GM23338 (cell line): ENCODE measurements around the gene GPR152. TPM values are rescaled to one million over a fixed set of nuclear protein-coding genes. Genes with fewer than 3 reads are reported as not detected.

ENCODE experiments used
- ATAC-seq: fragments of 200-7000 bp; cut with Tn5 transposase; 3 replicates; pipeline ENCODE4 v1.9.1; 2020
- DNase-seq: peaks from one replicate; pipeline ENCODE4 v3.0.0-alpha.2; 2015; ENCODE audit warnings: low spot score
- H2AFZ ChIP-seq: fragments of 200-600 bp; sonication (generic); 2 replicates; pipeline ENCODE4 v1.8.0; 2016; ENCODE audit warnings: antibody characterized with exemption, mild to moderate bottlenecking, moderate library complexity
- H3F3A ChIP-seq: fragments of 200-600 bp; sonication (generic); replicated peaks from 2 replicates; pipeline ENCODE4 v1.8.0; 2017; ENCODE audit warnings: antibody characterized with exemption, mixed run types, low read depth
- H3K27ac ChIP-seq: fragments of 200-600 bp; sonication (generic); 2 replicates; pipeline ENCODE4 v1.6.1; 2016; ENCODE audit warnings: low read depth
- H3K27me3 ChIP-seq: fragments of 200-600 bp; sonication (generic); 2 replicates; pipeline ENCODE4 v1.8.0; 2016; ENCODE audit warnings: mild to moderate bottlenecking, mixed run types, moderate library complexity; ENCODE audit not compliant: insufficient read depth
- H3K36me3 ChIP-seq: fragments of 200-600 bp; sonication (generic); 2 replicates; pipeline ENCODE4 v1.8.0; 2016; ENCODE audit warnings: mild to moderate bottlenecking; ENCODE audit not compliant: insufficient read depth
- H3K4me1 ChIP-seq: fragments of 200-600 bp; sonication (generic); 2 replicates; pipeline ENCODE4 v1.8.0; 2016; ENCODE audit warnings: mild to moderate bottlenecking, moderate library complexity; ENCODE audit not compliant: insufficient read depth
- H3K4me2 ChIP-seq: fragments of 200-600 bp; sonication (generic); 2 replicates; pipeline ENCODE4 v1.7.1; 2017; ENCODE audit warnings: mixed run types
- H3K4me3 ChIP-seq: fragments of 200-600 bp; sonication (generic); 2 replicates; pipeline ENCODE4 v1.6.1; 2016; ENCODE audit warnings: mixed run types
- H3K79me2 ChIP-seq: fragments of 200-600 bp; sonication (generic); replicated peaks from 2 replicates; pipeline ENCODE4 v1.8.0; 2017; ENCODE audit warnings: mild to moderate bottlenecking; ENCODE audit not compliant: insufficient read depth
- H3K9me2 ChIP-seq: fragments of 200-600 bp; sonication (generic); 2 replicates; pipeline ENCODE4 v1.8.0; 2017; ENCODE audit not compliant: insufficient read depth
- H4K20me1 ChIP-seq: fragments of 200-600 bp; sonication (generic); replicated peaks from 2 replicates; pipeline ENCODE4 v1.8.0; 2017; ENCODE audit warnings: mild to moderate bottlenecking; ENCODE audit not compliant: insufficient read depth
- H3K27ac Mint-ChIP-seq: 2 replicates; pipeline ENCODE4 v1.8.0; 2020; ENCODE audit warnings: inconsistent platforms, mild to moderate bottlenecking, moderate library complexity, mixed read lengths
- H3K27me3 Mint-ChIP-seq: 3 replicates; pipeline ENCODE4 v1.8.0; 2022; ENCODE audit warnings: low read depth, mild to moderate bottlenecking, moderate library complexity, mixed read lengths, inconsistent platforms; ENCODE audit not compliant: insufficient read depth, poor library complexity
- H3K36me3 Mint-ChIP-seq: 3 replicates; pipeline ENCODE4 v1.8.0; 2021; ENCODE audit warnings: low read depth, mild to moderate bottlenecking, inconsistent platforms, moderate library complexity, mixed read lengths
- H3K4me1 Mint-ChIP-seq: 3 replicates; pipeline ENCODE4 v1.8.0; 2020; ENCODE audit warnings: mild to moderate bottlenecking, inconsistent platforms, mixed read lengths
- H3K4me3 Mint-ChIP-seq: 3 replicates; pipeline ENCODE4 v1.8.0; 2021; ENCODE audit warnings: moderate library complexity, mild to moderate bottlenecking, inconsistent platforms, mixed read lengths
- H3K9me3 Mint-ChIP-seq: 3 replicates; pipeline ENCODE4 v1.8.0; 2020; ENCODE audit warnings: moderate library complexity, mild to moderate bottlenecking, inconsistent platforms, mixed read lengths
- CREB1 ChIP-seq: fragments of 250-450 bp; sonication (Bioruptor Pico); IDR thresholded peaks from 2 replicates; pipeline ENCODE4 v1.5.0; 2020; ENCODE audit warnings: low read depth, mild to moderate bottlenecking, moderate library complexity
- EZH2 ChIP-seq: fragments of 200-600 bp; sonication (generic); IDR thresholded peaks from one replicate; pipeline ENCODE4 v1.8.0; 2017; ENCODE audit warnings: antibody characterized with exemption, mild to moderate bottlenecking, low read depth; ENCODE audit not compliant: unreplicated experiment
- EZH2phosphoT487 ChIP-seq: fragments of 200-600 bp; sonication (generic); IDR thresholded peaks from one replicate; pipeline ENCODE4 v1.8.1; 2018; ENCODE audit warnings: antibody characterized with exemption; ENCODE audit not compliant: unreplicated experiment
- NANOG ChIP-seq: IDR thresholded peaks from 2 replicates; pipeline ENCODE4 v1.6.1; 2016; ENCODE audit warnings: antibody characterized with exemption, borderline replicate concordance
- POLR2AphosphoS5 ChIP-seq: IDR thresholded peaks from 2 replicates; pipeline ENCODE4 v1.6.1; 2016; ENCODE audit warnings: antibody characterized with exemption, low read depth
- STAT1 ChIP-seq: IDR thresholded peaks from one replicate; pipeline ENCODE4 v1.6.1; 2016; ENCODE audit warnings: antibody characterized with exemption; ENCODE audit not compliant: unreplicated experiment
- ZNF114 ChIP-seq: fragments of 250-450 bp; sonication (Bioruptor Pico); IDR thresholded peaks from 2 replicates; pipeline ENCODE4 v1.5.0; 2020; ENCODE audit warnings: mild to moderate bottlenecking, moderate library complexity
- polyA plus RNA-seq: library from polyadenylated mRNA; unstranded; fragments of >200 nt; fragmentation: Nextera tagmentation; extraction: Ambion mirVana; gene quantifications from 2 replicates; pipeline ENCODE4 v1.2.1, GENCODE V29; 2016
- total RNA-seq: library from RNA; depleted of rRNA; stranded (reverse); fragments of >200 nt; shearing (Covaris generic); gene quantifications from 2 replicates; pipeline ENCODE4 v1.2.3, GENCODE V29; 2014
- TF ChIP-seq, protein P1 (sequence below), 2 experiments: fragments of 200-600 bp in 1 of 2; sonication (generic) in 1 of 2; conservative IDR thresholded peaks; 2 replicates each; pipeline versions ENCODE4 v1.5.1 to v1.6.1; 2016 to 2017; ENCODE audit warnings: antibody characterized with exemption in 2 of 2, low read depth in 2 of 2, mild to moderate bottlenecking in 2 of 2, moderate library complexity in 1 of 2
- TF ChIP-seq, protein P2 (sequence below): IDR thresholded peaks from 2 replicates; pipeline ENCODE4 v1.6.1; 2016; ENCODE audit warnings: antibody characterized with exemption
- TF ChIP-seq, protein P3 (sequence below): IDR thresholded peaks from one replicate; pipeline ENCODE4 v1.6.1; 2018; ENCODE audit warnings: antibody characterized with exemption; ENCODE audit not compliant: unreplicated experiment

Gene GPR152
- total and polyA plus RNA-seq, 2 experiments from 2014 or later: not detected

DNA sequence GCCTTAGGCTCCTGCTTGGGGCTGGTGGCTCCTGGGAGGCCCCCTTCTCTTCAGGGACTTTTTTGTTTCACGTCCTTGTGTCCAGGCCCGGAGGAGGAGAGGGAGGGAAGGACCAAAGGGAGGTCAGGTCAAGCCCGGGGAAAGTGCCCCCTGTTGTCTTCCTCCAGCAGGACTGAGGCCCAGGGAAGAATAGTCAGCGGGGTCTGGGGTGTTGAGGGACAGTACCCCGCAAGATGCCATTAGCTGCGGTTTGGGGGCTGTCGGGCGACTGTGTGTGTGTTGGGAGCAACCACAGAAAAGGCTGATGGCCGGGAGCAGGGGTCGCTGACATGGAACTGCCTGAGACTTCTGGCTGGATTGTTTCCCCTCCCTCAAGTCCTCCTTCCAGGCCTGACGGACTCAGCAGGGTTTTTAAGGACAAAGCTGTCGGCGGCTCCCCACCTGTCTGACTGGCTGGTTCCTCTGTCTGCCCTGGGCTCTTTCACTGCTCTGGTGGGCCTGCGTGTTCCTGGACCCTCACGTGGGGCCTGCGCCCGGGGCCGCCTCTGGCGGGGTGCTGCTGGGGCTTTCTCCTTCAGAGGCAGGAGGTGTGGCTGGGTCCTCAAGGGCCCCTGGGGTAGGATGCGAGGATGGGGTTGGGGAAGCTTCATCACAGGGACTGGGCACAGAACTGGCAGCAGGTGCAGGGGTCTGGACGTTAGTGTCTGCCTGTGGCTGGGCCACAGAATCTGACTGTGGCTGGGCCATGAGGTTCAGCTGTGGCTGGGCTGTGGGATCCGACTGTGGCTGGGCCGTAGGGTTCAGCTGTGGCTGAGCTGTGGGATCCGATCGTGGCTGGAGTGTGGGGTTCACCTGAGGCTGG lies 1.5 kb downstream of the GPR152 start:
- no peaks in the 10 kb centered on the region for H3K79me2 ChIP-seq
- H4K20me1 ChIP-seq: no peaks in the 10 kb centered on the region
- no peak overlapping the region for H2AFZ ChIP-seq
- no peaks in the 10 kb centered on the region for H3K4me1 Mint-ChIP-seq
- no peak overlapping the region for H3K27ac ChIP-seq
- no peak overlapping the region for H3K4me3 ChIP-seq
- DNase-seq: no peak
- H3K27me3 ChIP-seq: no peaks in the 10 kb centered on the region
- no peak overlapping the region for H3K4me2 ChIP-seq
- no peaks in the 10 kb centered on the region for H3K36me3 ChIP-seq
- TF ChIP-seq NANOG (no peak), ZNF114 (CRISPR knock-in tag) (no peak), EZH2 (no peak), POLR2AphosphoS5 (no peak), EZH2phosphoT487 (no peak), STAT1 (no peak), CREB1 (CRISPR knock-in tag) (no peak)
- TF ChIP-seq, protein P1, sequence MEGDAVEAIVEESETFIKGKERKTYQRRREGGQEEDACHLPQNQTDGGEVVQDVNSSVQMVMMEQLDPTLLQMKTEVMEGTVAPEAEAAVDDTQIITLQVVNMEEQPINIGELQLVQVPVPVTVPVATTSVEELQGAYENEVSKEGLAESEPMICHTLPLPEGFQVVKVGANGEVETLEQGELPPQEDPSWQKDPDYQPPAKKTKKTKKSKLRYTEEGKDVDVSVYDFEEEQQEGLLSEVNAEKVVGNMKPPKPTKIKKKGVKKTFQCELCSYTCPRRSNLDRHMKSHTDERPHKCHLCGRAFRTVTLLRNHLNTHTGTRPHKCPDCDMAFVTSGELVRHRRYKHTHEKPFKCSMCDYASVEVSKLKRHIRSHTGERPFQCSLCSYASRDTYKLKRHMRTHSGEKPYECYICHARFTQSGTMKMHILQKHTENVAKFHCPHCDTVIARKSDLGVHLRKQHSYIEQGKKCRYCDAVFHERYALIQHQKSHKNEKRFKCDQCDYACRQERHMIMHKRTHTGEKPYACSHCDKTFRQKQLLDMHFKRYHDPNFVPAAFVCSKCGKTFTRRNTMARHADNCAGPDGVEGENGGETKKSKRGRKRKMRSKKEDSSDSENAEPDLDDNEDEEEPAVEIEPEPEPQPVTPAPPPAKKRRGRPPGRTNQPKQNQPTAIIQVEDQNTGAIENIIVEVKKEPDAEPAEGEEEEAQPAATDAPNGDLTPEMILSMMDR (conservative IDR thresholded peaks at IDR 0.05; ENCODE audit: low read depth in 2 of 2): no peak
- TF ChIP-seq, protein P2, sequence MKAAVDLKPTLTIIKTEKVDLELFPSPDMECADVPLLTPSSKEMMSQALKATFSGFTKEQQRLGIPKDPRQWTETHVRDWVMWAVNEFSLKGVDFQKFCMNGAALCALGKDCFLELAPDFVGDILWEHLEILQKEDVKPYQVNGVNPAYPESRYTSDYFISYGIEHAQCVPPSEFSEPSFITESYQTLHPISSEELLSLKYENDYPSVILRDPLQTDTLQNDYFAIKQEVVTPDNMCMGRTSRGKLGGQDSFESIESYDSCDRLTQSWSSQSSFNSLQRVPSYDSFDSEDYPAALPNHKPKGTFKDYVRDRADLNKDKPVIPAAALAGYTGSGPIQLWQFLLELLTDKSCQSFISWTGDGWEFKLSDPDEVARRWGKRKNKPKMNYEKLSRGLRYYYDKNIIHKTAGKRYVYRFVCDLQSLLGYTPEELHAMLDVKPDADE: no peak
- no peak for ATAC-seq
- peaks cover 16% of the 10 kb centered on the region for H3K27me3 Mint-ChIP-seq
- no peaks in the 10 kb centered on the region for H3K9me3 Mint-ChIP-seq
- no peaks in the 10 kb centered on the region for H3K36me3 Mint-ChIP-seq
- H3F3A ChIP-seq: no peaks in the 10 kb centered on the region
- no peak overlapping the region for H3K27ac Mint-ChIP-seq
- no peaks in the 10 kb centered on the region for H3K9me2 ChIP-seq
- H3K4me3 Mint-ChIP-seq: no peak overlapping the region
- no peaks in the 10 kb centered on the region for H3K4me1 ChIP-seq

DNA sequence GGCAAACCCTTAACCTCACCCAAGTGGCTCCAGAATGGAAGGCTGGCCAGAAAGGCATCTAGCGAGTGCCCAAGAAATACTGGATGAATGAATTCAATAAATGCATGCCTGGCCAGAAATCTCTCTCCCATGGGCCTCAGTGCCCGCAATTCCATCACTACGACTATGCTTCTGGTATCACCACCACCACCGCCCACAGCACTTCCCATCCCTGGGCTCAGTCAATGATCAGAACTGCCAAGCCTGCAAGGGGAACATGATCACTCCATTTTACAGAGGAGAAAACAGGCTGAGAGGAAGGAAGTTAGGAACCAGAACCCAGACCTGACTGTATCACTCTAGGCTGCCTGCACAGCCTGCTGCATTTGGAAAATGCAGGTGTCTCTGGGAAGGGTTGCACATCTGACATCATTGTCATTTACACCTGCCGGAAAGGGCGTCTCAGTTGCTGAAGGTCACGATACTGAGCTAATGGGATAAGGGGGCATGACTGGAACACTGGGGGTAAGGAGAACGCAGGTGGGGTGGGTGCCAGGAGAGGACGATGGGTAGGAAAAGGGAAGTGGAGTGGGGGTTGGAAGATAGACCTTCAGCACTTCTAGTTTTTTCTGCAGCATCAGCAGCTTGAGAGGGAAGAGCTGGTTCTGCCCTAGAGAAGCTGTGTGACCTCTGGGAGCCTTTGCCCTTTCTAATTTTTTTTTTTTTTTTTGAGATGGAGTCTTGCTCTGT lies 3.2 kb downstream of the GPR152 start:
- H3K9me3 Mint-ChIP-seq: no peaks in the 10 kb centered on the region
- H3K4me1 ChIP-seq: 0 out of 2 replicates have a peak, but pooled peaks cover under 1% of the 10 kb centered on the region
- no peaks in the 10 kb centered on the region for H4K20me1 ChIP-seq
- no peaks in the 10 kb centered on the region for H3K36me3 Mint-ChIP-seq
- no peaks in the 10 kb centered on the region for H3K79me2 ChIP-seq
- no peak overlapping the region for H2AFZ ChIP-seq
- no peak overlapping the region for H3K4me2 ChIP-seq
- H3K27me3 Mint-ChIP-seq: peaks cover 20% of the 10 kb centered on the region
- H3K27me3 ChIP-seq: no peaks in the 10 kb centered on the region
- TF ChIP-seq, protein P1 (conservative IDR thresholded peaks at IDR 0.05; ENCODE audit: low read depth in 2 of 2): no peak
- TF ChIP-seq, protein P2: no peak
- TF ChIP-seq EZH2 (no peak), ZNF114 (CRISPR knock-in tag) (no peak)
- TF ChIP-seq, protein P3, sequence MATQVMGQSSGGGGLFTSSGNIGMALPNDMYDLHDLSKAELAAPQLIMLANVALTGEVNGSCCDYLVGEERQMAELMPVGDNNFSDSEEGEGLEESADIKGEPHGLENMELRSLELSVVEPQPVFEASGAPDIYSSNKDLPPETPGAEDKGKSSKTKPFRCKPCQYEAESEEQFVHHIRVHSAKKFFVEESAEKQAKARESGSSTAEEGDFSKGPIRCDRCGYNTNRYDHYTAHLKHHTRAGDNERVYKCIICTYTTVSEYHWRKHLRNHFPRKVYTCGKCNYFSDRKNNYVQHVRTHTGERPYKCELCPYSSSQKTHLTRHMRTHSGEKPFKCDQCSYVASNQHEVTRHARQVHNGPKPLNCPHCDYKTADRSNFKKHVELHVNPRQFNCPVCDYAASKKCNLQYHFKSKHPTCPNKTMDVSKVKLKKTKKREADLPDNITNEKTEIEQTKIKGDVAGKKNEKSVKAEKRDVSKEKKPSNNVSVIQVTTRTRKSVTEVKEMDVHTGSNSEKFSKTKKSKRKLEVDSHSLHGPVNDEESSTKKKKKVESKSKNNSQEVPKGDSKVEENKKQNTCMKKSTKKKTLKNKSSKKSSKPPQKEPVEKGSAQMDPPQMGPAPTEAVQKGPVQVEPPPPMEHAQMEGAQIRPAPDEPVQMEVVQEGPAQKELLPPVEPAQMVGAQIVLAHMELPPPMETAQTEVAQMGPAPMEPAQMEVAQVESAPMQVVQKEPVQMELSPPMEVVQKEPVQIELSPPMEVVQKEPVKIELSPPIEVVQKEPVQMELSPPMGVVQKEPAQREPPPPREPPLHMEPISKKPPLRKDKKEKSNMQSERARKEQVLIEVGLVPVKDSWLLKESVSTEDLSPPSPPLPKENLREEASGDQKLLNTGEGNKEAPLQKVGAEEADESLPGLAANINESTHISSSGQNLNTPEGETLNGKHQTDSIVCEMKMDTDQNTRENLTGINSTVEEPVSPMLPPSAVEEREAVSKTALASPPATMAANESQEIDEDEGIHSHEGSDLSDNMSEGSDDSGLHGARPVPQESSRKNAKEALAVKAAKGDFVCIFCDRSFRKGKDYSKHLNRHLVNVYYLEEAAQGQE: no peak
- no peaks in the 10 kb centered on the region for H3K36me3 ChIP-seq
- no peaks in the 10 kb centered on the region for H3K4me1 Mint-ChIP-seq
- H3K27ac Mint-ChIP-seq: no peak overlapping the region
- no peak overlapping the region for H3K4me3 Mint-ChIP-seq
- no peaks in the 10 kb centered on the region for H3K9me2 ChIP-seq
- H3K27ac ChIP-seq: no peak overlapping the region
- ATAC-seq (no peak), DNase-seq (no peak)
- H3K4me3 ChIP-seq: no peak overlapping the region
- H3F3A ChIP-seq: no peaks in the 10 kb centered on the region
